H1 (cell line): ENCODE measurements around the gene ATP6V1F. TPM values are rescaled to one million over a fixed set of nuclear protein-coding genes. Genes with fewer than 3 reads are reported as not detected.
A peak's percentile ranks its signal among the peaks of the same experiment; 100 is the strongest.

Experiments
- CTCF ChIA-PET: fragments of 300-600 bp; sonication (Branson Sonifier 250); formaldehyde crosslinking; loops from one replicate; lab custom pipeline; 2021; ENCODE audit not compliant: partially characterized antibody; lab: Charles Lee
- POLR2A ChIA-PET: fragments of 300-600 bp; sonication (Branson Sonifier 250); formaldehyde crosslinking; loops from one replicate; lab custom pipeline; 2021; ENCODE audit warnings: inconsistent platforms; ENCODE audit not compliant: partially characterized antibody; lab: Charles Lee
- DNase-seq, 2 experiments: peaks; one replicate each; pipeline versions ENCODE4 v3.0.0 to v3.0.0-alpha.2; 2010 to 2022; ENCODE audit warnings: low spot score in 2 of 2, low read depth in 1 of 2, mixed read lengths in 1 of 2
- FAIRE-seq: peaks from 2 replicates; lab custom pipeline; 2011; peaks lifted over from hg19 to GRCh38; lab: Jason Lieb, UNC
- H2AFZ ChIP-seq: 2 replicates; pipeline ENCODE4 v1.8.1; 2012; ENCODE audit warnings: low read length, inconsistent platforms
- H2AK5ac ChIP-seq: 2 replicates; pipeline ENCODE4 v1.6.1; 2013; ENCODE audit warnings: low read depth, low read length
- H2BK120ac ChIP-seq: replicated peaks from 2 replicates; pipeline ENCODE3; 2013; ENCODE audit warnings: low read depth, low read length, inconsistent platforms
- H2BK12ac ChIP-seq: 2 replicates; pipeline ENCODE4 v1.6.1; 2013; ENCODE audit warnings: low read depth, low read length
- H2BK15ac ChIP-seq: 2 replicates; pipeline ENCODE4 v1.6.1; 2013; ENCODE audit warnings: low read length
- H2BK20ac ChIP-seq: 2 replicates; pipeline ENCODE4 v1.6.1; 2013; ENCODE audit warnings: low read length
- H2BK5ac ChIP-seq: 2 replicates; pipeline ENCODE4 v1.6.1; 2013; ENCODE audit warnings: low read depth, low read length
- H3K14ac ChIP-seq: 2 replicates; pipeline ENCODE4 v1.6.1; 2013; ENCODE audit warnings: inconsistent platforms; ENCODE audit not compliant: insufficient read length
- H3K18ac ChIP-seq: 2 replicates; pipeline ENCODE4 v1.6.1; 2013; ENCODE audit warnings: low read length; ENCODE audit errors: extremely low read depth
- H3K23ac ChIP-seq: 2 replicates; pipeline ENCODE4 v1.6.1; 2013; ENCODE audit warnings: inconsistent platforms; ENCODE audit not compliant: insufficient read length
- H3K23me2 ChIP-seq: 2 replicates; pipeline ENCODE4 v1.6.1; 2013; ENCODE audit warnings: low read depth, low read length
- H3K27ac ChIP-seq: 2 replicates; pipeline ENCODE4 v1.6.1; 2011; ENCODE audit warnings: low read depth, low read length, inconsistent platforms
- H3K27me3 ChIP-seq, 4 experiments: replicated peaks in 1 of 4; 1 replicate in 1 of 4; 2 replicates in 3 of 4; pipeline versions ENCODE4 v1.6.1 to v1.8.1; 2011 to 2013; ENCODE audit warnings: low read length in 3 of 4, mild to moderate bottlenecking in 3 of 4, inconsistent platforms in 2 of 4, mixed read lengths in 2 of 4, moderate library complexity in 1 of 4; ENCODE audit not compliant: control insufficient read depth in 3 of 4, insufficient read depth in 3 of 4; ENCODE audit errors: extremely low read depth in 1 of 4
- H3K36me3 ChIP-seq, 4 experiments: 2 replicates each; pipeline versions ENCODE4 v1.6.1 to v1.8.1; 2011 to 2013; ENCODE audit warnings: mild to moderate bottlenecking in 4 of 4, low read length in 3 of 4, moderate library complexity in 2 of 4, control low read depth in 1 of 4, inconsistent platforms in 1 of 4; ENCODE audit not compliant: insufficient read depth in 4 of 4, control insufficient read depth in 2 of 4
- H3K4ac ChIP-seq: replicated peaks from 2 replicates; pipeline ENCODE3; 2013; ENCODE audit warnings: low read length, low read depth, mixed read lengths, inconsistent platforms; ENCODE audit not compliant: insufficient read length
- H3K4me1 ChIP-seq, 4 experiments: replicated peaks in 1 of 4; 1 replicate in 1 of 4; 2 replicates in 3 of 4; pipeline versions ENCODE4 v1.6.1 to v1.8.1; 2011 to 2013; ENCODE audit warnings: low read length in 3 of 4, inconsistent platforms in 2 of 4, mixed read lengths in 1 of 4; ENCODE audit not compliant: insufficient read depth in 4 of 4, control insufficient read depth in 3 of 4
- H3K4me2 ChIP-seq, 2 experiments: 2 replicates each; pipeline versions ENCODE4 v1.6.1 to v1.8.1; 2011 to 2013; ENCODE audit warnings: low read depth in 2 of 2, low read length in 2 of 2, control low read depth in 1 of 2, inconsistent platforms in 1 of 2, mild to moderate bottlenecking in 1 of 2; ENCODE audit not compliant: insufficient read depth in 1 of 2
- H3K4me3 ChIP-seq, 4 experiments: fragments of 200-600, 300-600 bp in 1 of 4; sonication (generic), shearing (Covaris generic), sonication (Bioruptor Twin) in 1 of 4; 2 replicates each; pipeline versions ENCODE4 v1.5.1 to v1.8.1; 2011 to 2016; ENCODE audit warnings: low read length in 4 of 4, low read depth in 3 of 4, control low read depth in 2 of 4, inconsistent platforms in 2 of 4, mild to moderate bottlenecking in 2 of 4, mixed read lengths in 1 of 4, moderate library complexity in 1 of 4; ENCODE audit not compliant: insufficient read depth in 2 of 4; ENCODE audit errors: extremely low read depth in 1 of 4
- H3K56ac ChIP-seq: replicated peaks from 2 replicates; pipeline ENCODE3; 2013; ENCODE audit warnings: low read depth, mild to moderate bottlenecking, mixed read lengths, low read length, inconsistent platforms; ENCODE audit not compliant: insufficient read length
- H3K79me1 ChIP-seq: 2 replicates; pipeline ENCODE4 v1.6.1; 2013; ENCODE audit warnings: low read depth, low read length, control low read depth
- H3K79me2 ChIP-seq, 2 experiments: 2 replicates each; pipeline versions ENCODE4 v1.6.1 to v1.8.1; 2012 to 2013; ENCODE audit warnings: low read length in 2 of 2, mild to moderate bottlenecking in 2 of 2, inconsistent platforms in 1 of 2; ENCODE audit not compliant: insufficient read depth in 2 of 2, control insufficient read depth in 1 of 2
- H3K9ac ChIP-seq, 4 experiments: replicated peaks in 1 of 4; 1 replicate in 1 of 4; 2 replicates in 3 of 4; pipeline versions ENCODE4 v1.6.1 to v1.8.1; 2011 to 2013; ENCODE audit warnings: low read depth in 3 of 4, low read length in 3 of 4, control low read depth in 2 of 4, mild to moderate bottlenecking in 2 of 4, moderate library complexity in 2 of 4, inconsistent platforms in 1 of 4; ENCODE audit errors: extremely low read depth in 1 of 4
- H3K9me3 ChIP-seq, 2 experiments: 2 replicates each; pipeline versions ENCODE4 v1.6.1 to v1.8.1; 2012 to 2013; ENCODE audit warnings: mild to moderate bottlenecking in 2 of 2, moderate library complexity in 2 of 2, control low read depth in 1 of 2, inconsistent platforms in 1 of 2, low read depth in 1 of 2, low read length in 1 of 2, mixed read lengths in 1 of 2; ENCODE audit not compliant: insufficient read depth in 2 of 2
- H4K20me1 ChIP-seq, 2 experiments: replicated peaks in 1 of 2; 2 replicates each; pipeline versions ENCODE3 to v1.8.1; 2011 to 2013; ENCODE audit warnings: inconsistent platforms in 2 of 2, low read length in 2 of 2, mild to moderate bottlenecking in 1 of 2; ENCODE audit not compliant: insufficient read depth in 2 of 2, control insufficient read depth in 1 of 2
- H4K5ac ChIP-seq: 2 replicates; pipeline ENCODE4 v1.6.1; 2013; ENCODE audit warnings: low read length, low read depth, mixed read lengths, inconsistent platforms; ENCODE audit not compliant: insufficient read length
- H4K8ac ChIP-seq: 2 replicates; pipeline ENCODE4 v1.8.0; 2013; ENCODE audit warnings: mild to moderate bottlenecking, moderate library complexity, low read length, inconsistent platforms; ENCODE audit not compliant: insufficient read depth; ENCODE audit errors: extremely low read depth
- H4K91ac ChIP-seq: replicated peaks from 2 replicates; pipeline ENCODE3; 2013; ENCODE audit warnings: low read length, mixed read lengths, inconsistent platforms; ENCODE audit not compliant: insufficient read length
- CTBP2 ChIP-seq: IDR thresholded peaks from 2 replicates; pipeline ENCODE4 v1.7.0; 2011; ENCODE audit warnings: borderline replicate concordance, mild to moderate bottlenecking, moderate library complexity, mixed read lengths, low read length; ENCODE audit not compliant: insufficient read depth, insufficient read length
- EGR1 ChIP-seq: IDR thresholded peaks from 2 replicates; pipeline ENCODE4 v1.6.1; 2011; ENCODE audit warnings: low read depth, low read length, borderline replicate concordance
- HDAC2 ChIP-seq, 2 experiments: fragments of 300-600 bp in 1 of 2; sonication (generic) in 1 of 2; IDR thresholded peaks; 2 replicates each; pipeline ENCODE4 v1.6.1; 2011 to 2012; ENCODE audit warnings: low read depth in 2 of 2, low read length in 2 of 2, mild to moderate bottlenecking in 2 of 2, moderate library complexity in 2 of 2, borderline replicate concordance in 1 of 2, inconsistent platforms in 1 of 2
- JUN ChIP-seq: IDR thresholded peaks from 2 replicates; pipeline ENCODE4 v1.6.1; 2011; ENCODE audit warnings: low read depth, mild to moderate bottlenecking, improper control_type of control experiment, low read length
- MAFK ChIP-seq: IDR thresholded peaks from 2 replicates; pipeline ENCODE4 v1.6.1; 2012; ENCODE audit warnings: low read depth, mild to moderate bottlenecking, improper control_type of control experiment, low read length
- POLR2A ChIP-seq, 2 experiments: IDR thresholded peaks; 1 replicate in 1 of 2; 2 replicates in 1 of 2; pipeline ENCODE4 v1.6.1; 2011; ENCODE audit warnings: low read depth in 2 of 2, low read length in 2 of 2, mild to moderate bottlenecking in 2 of 2; ENCODE audit errors: control extremely low read depth in 1 of 2
- POU5F1 ChIP-seq: IDR thresholded peaks from 2 replicates; pipeline ENCODE4 v1.6.1; 2011; ENCODE audit warnings: low read depth, mild to moderate bottlenecking, low read length, moderate library complexity
- RBBP5 ChIP-seq: IDR thresholded peaks from 2 replicates; pipeline ENCODE4 v1.7.1; 2012; ENCODE audit warnings: low read depth, mild to moderate bottlenecking, inconsistent platforms, low read length, moderate library complexity, borderline replicate concordance
- RXRA ChIP-seq: IDR thresholded peaks from 2 replicates; pipeline ENCODE4 v1.6.1; 2011; ENCODE audit warnings: low read depth, mild to moderate bottlenecking, low read length, moderate library complexity; ENCODE audit not compliant: insufficient read depth
- SIX5 ChIP-seq: IDR thresholded peaks from 2 replicates; pipeline ENCODE4 v1.6.1; 2011; ENCODE audit warnings: mild to moderate bottlenecking, low read depth, low read length
- WGBS, 2 experiments: shearing (Covaris generic) in 1 of 2; methylation state at CpG; one replicate each; pipeline versions ENCODE4 v1.1.6 to v1.1.7; 2013 to 2015; ENCODE audit warnings: low lambda C conversion rate in 2 of 2, mixed read lengths in 2 of 2, inconsistent platforms in 1 of 2, low coverage in 1 of 2, missing lambda C conversion rate in 1 of 2; ENCODE audit not compliant: insufficient replicate concordance in 2 of 2, insufficient coverage in 1 of 2, insufficient read length in 1 of 2; ENCODE audit errors: extremely low coverage in 1 of 2, missing lambda C conversion rate in 1 of 2; 5-methylcytosine and 5-hydroxymethylcytosine counted together
- polyA plus RNA-seq, 7 experiments: library from polyadenylated mRNA; depleted of rRNA in 3 of 7; stranded (reverse) in 5 of 7; unstranded in 2 of 7; fragments of >200 nt in 5 of 7; fragments of 200-250 nt in 2 of 7; gene quantifications; 1 replicate in 5 of 7; 2 replicates in 1 of 7; 4 replicates in 1 of 7; pipeline versions ENCODE4 v1.2.1 to v1.2.3, GENCODE V29; 2011 to 2013; ENCODE audit warnings: missing spikeins in 2 of 7, mixed read lengths in 2 of 7
- total RNA-seq: library from RNA; stranded (reverse); fragmentation: NEBNext Ultra II Directional; extraction: Animal tissue kit (Norgen Biotek cat#: 25700); gene quantifications from 2 replicates; pipeline ENCODE4 v1.2.1, GENCODE V29; 2021
- TF ChIP-seq, protein P1 (sequence below): IDR thresholded peaks from 2 replicates; pipeline ENCODE4 v1.6.1; 2012; ENCODE audit warnings: inconsistent platforms

ATP6V1F gene
- total and polyA plus RNA-seq, 2 of the 8 experiments (the other 6 are each of a cell fraction or from before 2014, with no cell fraction given), result 104 to 318 TPM

DNA sequence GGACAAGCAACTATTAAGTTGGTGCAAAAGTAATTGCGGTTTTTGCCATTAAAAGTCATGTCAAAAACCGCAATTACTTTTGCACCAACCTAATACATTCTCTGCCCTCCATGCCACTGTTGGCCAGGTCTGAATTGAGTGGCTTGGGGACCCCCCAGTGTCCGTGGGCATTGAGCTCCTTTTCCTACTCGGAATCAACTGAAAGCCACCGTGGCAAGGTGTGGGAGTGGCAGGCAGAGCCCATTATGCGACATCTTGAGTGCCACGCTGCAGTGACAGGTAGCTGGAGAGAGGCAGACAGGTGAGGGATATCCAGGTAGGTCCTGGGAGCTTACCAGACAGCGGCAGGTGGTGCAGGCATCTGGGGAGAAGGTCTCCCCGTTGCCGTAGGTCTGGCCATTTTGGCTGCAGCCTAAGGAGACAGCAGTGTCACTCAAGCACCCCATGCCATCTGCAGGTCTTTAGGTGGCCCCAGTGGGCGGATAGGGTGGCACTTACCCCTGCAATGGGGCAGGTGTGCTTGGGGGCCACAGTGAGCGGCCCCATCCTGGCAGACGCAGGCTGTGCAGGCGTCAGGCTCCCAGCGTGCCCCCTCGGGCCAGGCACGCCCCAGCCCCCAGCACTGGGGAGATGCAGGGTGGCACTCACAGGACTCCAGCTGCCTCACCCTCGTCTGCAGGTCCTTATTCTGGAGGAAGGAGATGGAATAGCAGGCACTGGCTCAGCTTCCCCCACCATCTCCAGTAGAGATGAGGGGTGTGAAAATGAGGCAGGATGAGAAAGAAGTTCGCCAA lies 44.3 kb downstream of the ATP6V1F start:
- H2AK5ac ChIP-seq, result no peak overlapping the region
- CTCF ChIA-PET, result interaction anchor here (1.1 to 2.0 kb wide), 4 partner anchors 9 to 48 kb away, joined by 3 to 7 read pairs (median 4); no protein-coding TSS in a partner anchor
- POLR2A ChIA-PET, result interaction anchor here (1.1 kb wide), 1 partner anchor 42 kb away, joined by 3 read pairs; no protein-coding TSS in a partner anchor
- no peak for TF ChIP-seq SIX5
- no peak for TF ChIP-seq POU5F1
- TF ChIP-seq, protein P1, sequence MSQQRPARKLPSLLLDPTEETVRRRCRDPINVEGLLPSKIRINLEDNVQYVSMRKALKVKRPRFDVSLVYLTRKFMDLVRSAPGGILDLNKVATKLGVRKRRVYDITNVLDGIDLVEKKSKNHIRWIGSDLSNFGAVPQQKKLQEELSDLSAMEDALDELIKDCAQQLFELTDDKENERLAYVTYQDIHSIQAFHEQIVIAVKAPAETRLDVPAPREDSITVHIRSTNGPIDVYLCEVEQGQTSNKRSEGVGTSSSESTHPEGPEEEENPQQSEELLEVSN, result no peak
- no peak for TF ChIP-seq EGR1
- TF ChIP-seq MAFK, result no peak
- TF ChIP-seq JUN, result no peak
- TF ChIP-seq CTBP2, result no peak
- TF ChIP-seq POLR2A (IDR thresholded peaks at IDR 0.05; ENCODE audit: control extremely low read depth in 1 of 2, low read depth in 2 of 2, low read length in 2 of 2), result no peak
- TF ChIP-seq RXRA, result no peak
- TF ChIP-seq HDAC2 (IDR thresholded peaks at IDR 0.05; ENCODE audit: borderline replicate concordance in 1 of 2, low read depth in 2 of 2, low read length in 2 of 2), result no peak
- TF ChIP-seq RBBP5, result no peak

More for the DNA sequence above, 44.3 kb downstream of the ATP6V1F start:
- Histone ChIP-seq H3K27me3 (peaks cover 3 to 33% (median 25%) of the 10 kb centered on the region in 4 experiments; a peak in 6 of 7 replicates), H3K36me3 (no peaks in the 10 kb centered on the region), H4K5ac (no peak overlapping the region), H3K79me2 (no peaks in the 10 kb centered on the region), H2AFZ (no peak overlapping the region), H2BK12ac (no peak overlapping the region), H3K79me1 (no peaks in the 10 kb centered on the region), H2BK5ac (no peak overlapping the region), H3K9me3 (no peaks in the 10 kb centered on the region), H3K56ac (no peak overlapping the region), H3K23me2 (peaks cover 11% of the 10 kb centered on the region; the same call in 1 of the 2 replicates), H2BK15ac (no peak overlapping the region), H2BK20ac (no peak overlapping the region), H4K20me1 (no peaks in the 10 kb centered on the region), H3K4me2 (no peak overlapping the region), H3K4me3 (no peak overlapping the region), H3K4ac (no peak overlapping the region), H4K91ac (no peak overlapping the region), H2BK120ac (no peak overlapping the region), H4K8ac (no peak overlapping the region; the same call in 1 of the 2 replicates), H3K9ac (no peak overlapping the region; a peak in 1 of 7 replicates), H3K14ac (no peak overlapping the region), H3K4me1 (peaks cover 4 to 30% (median 18%) of the 10 kb centered on the region in 4 experiments), H3K27ac (no peak overlapping the region), H3K18ac (no peak overlapping the region), H3K23ac (no peak overlapping the region)
- 88% methylated on average over 19 of the region's 19 CpGs; no CpG with 5 or more reads in 1 of the 2 experiments for WGBS, 2 experiments
- DNase-seq (peak in 1 of 2 experiments; percentile 37), FAIRE-seq (no peak)
